CD4-positive, alpha-beta T cell treated with Interferon alpha-2 for 1 hour (primary cell): ENCODE measurements around the gene FAM227A.
"Not testable (repeated sequence)": the region's sequence is repeated elsewhere in the genome, so short reads cannot be mapped to it uniquely, and the experiment has no call there.

Experiments used
- DNase-seq, 2 donors: peaks; one replicate each; pipeline ENCODE4 v3.0.0-alpha.2; 2020 to 2022

FAM227A gene

DNA sequence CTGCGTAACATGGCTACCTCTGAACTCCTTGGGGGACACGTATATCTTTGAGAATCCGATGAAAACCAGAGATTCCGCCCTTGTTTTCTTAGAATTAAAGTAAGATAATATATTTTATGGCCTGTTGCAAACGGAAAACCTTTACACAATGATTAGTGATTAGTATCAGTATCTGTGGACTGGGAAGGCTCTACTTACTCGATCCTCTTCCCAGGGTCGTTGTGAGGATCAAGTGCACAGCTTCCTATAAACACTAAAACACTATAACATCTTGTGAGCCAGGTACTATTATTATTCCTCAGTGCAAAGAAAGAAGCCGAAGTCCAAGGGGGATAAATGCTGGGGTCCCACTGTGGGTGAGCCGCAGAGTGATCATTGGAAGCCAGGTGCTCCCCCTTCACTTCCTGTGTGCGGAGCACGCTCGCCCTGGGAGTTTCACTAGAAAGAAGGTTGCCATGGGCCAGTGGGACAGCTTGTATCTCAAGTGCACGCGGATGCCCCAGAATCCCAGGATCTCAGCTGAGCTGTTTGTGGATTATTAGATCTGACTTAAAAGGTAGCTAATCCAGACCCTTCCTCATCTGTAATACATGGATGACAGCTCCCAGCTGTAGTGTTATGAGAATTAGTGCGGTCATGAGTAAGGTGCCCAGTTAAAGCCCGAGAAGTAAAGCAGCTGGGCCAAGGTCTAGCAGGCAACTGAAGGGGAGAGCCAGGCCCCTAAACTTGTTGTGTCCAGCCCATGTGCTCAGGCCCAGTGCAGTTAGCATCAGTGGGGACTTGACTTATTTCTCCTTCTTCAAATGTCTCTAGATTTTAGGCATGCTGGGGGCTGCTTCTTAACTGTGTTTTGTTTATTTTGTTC is 1.1 kb upstream of the FAM227A start:
- DNase-seq = peak; percentile 4 to 34

- no peak for DNase-seq
Observed at GRCh38 chr22:38655519-38656255, 505 bp downstream of the FAM227A start.

GRCh38 chr22:38653741-38654140 is 2.5 kb downstream of the FAM227A start:
- DNase-seq = no peak

DNA sequence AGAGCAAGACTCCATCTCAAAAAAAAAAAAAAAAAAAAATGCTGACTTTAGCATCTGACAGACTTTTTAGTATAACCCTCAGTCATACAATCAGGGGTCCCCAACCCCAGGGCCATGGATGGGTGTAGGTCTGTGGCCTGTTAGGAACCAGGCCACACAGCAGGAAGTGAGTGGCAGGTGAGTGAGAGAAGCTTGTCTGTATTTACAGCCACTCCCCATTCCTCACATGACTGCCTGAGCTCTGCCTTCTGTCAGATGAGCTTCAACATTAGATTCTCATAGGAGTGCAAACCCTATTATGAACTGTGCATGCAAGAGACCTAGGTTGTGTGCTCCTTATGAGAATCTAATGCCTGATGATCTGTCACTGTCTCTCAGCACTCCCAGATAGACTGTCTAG is 3.3 kb downstream of the FAM227A start:
- no peak for DNase-seq

- no peak for DNase-seq
Observed at GRCh38 chr22:38649841-38650522, 6.2 kb downstream of the FAM227A start.

DNA sequence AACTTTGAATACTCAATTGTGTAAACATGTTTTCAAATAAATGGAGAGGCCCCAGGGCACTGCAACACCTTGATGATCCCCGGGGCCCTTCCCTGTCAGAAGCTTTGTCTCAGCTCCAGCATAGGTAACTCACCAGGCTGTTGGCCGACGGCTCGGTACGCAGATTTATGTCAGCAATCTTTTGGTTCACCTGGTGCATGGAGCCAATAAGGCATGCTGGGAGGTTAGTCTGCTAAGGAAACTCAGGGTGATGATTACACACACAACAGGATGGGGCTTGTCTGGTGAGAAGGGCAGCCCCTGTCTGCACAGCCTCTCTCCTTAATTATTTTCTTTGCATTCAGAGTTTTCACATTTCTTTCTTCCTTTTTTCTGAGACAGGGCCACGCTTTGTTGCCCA is 10.8 kb downstream of the FAM227A start:
- DNase-seq = no peak

DNA sequence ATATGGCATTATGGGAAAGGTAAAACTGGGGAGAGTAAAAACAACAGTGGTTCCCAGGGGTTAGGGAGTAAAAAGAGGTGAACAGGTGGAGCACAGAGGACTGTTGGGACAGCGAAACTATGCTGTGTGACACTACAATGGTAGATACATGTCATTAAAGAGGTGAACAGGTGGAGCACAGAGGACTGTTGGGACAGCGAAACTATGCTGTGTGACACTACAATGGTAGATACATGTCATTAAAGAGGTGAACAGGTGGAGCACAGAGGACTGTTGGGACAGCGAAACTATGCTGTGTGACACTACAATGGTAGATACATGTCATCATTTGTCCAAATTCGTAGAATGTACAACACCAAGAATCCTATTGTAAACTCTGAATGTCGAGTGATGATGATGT is 11.9 kb downstream of the FAM227A start:
- DNase-seq = not testable (repeated sequence)

GRCh38 chr22:38641476-38642040 is 14.6 kb downstream of the FAM227A start:
- DNase-seq = no peak

DNA sequence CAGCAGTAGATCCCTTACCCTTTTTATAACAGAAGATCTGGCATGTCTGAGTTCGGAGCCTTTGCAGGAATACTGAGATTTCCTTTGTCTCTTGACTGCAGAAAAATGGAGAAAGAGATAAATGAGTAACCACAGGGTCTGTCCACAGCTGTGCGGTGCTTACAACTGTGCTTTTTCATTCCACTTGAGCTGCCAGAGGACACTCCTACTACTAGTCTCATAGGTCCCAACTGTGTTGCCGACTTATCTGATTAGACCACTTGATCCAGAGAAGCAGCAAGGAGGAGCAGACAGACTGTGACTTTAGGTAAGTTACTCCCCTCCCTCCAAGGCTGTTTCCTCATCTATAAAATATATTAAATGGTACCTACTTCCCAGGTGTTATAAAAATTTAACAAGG is 17.5 kb downstream of the FAM227A start:
- no peak for DNase-seq

- no peak for DNase-seq
Observed at GRCh38 chr22:38638216-38638615, 18.0 kb downstream of the FAM227A start.

DNA sequence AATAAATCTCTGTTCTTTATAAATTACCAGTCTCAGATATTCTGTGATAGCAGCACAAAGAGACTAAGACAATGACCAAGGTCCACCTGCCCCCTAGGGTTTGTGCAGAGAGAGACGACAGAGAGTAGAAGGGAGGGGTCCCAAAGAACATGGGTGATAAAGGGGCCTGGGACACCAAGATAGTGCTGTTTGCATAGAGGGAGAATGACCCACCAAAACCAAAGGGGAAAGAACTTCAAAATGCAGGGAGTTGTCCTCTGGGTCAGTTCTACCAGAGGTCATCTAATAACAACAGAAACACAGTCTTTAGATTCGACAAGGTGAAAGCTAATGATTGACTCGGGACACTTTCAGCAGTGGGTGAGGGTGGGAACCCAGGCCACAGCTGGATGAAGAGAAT is 23.7 kb downstream of the FAM227A start:
- no peak for DNase-seq

DNA sequence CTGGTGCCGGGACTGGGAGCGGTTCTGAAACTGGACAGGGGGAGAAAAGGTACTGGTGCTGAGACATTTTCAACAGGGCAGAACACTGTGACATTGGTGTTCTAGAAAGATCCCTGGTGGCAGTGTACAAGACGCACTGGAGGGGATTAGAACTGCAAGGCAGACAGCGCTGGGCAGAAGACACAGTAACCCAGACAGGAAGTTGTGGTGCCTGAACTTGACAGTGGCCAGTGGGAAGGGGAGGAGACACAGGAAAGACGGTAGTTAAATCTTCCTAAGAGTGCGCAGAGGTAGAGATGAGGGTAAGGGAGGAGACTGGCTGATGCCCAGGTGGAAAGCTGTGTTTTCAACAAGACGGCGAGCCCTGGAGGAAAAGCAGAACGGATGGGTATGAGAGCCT is 24.5 kb downstream of the FAM227A start:
- DNase-seq = no peak

DNA sequence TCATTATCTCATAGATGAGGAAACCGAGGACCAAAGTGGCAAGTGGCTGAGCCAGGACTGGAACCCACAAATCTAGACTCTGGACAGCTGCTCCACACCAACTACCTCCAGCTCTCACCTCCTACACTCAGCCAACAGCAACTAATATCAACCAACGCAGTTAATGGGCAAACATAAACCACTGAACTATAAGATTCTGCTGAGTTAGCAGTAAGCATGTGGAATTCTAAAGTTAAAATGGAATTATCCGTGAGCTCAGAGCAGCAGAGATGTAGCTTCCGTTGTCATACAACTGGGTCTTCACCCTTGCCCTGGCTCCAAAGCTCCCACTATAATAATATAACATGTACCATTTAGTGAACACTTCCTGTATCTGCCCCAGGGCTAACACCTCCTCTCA is 27.1 kb downstream of the FAM227A start:
- DNase-seq = no peak

DNA sequence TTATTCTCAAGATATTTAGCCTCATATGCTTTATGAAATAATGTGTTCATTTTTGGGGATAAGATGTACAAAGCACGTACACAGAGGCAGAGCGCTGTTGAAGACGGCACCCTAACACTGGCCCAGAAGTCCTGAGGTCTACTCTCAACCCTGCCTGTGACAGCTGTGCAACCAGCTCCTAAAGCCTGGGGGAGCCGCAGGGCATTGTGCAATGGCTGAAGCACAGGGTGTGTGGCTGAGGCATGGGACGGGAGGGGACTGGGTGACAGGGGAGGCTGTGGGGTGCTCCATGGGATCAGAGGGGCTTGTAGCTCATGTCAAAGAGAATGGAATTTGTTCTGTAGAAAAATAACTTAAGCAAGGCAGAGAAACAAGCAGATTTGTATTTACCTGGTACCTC is 27.7 kb downstream of the FAM227A start:
- no peak for DNase-seq

DNA sequence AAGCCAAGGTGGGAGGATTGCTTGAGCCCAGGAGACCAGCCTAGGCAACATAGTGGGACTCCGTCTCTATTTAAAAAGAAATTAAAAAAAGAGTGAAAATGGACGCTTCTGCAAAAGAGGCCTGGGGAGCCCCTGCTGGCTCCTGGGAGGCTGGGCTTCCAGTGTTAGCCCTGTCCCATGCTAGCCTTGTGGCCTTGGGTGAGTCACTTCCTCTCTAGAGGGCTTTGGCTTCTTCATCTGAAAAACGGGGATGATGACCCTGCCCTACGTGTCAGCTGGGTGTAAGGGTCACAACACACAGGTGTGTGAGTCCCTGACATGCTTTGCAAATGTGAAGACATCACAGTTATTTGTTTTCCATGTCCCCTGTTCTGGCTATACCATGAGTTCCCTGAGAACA is 32.8 kb downstream of the FAM227A start:
- no peak for DNase-seq

GRCh38 chr22:38618682-38619081 is 37.5 kb downstream of the FAM227A start:
- no peak for DNase-seq

- DNase-seq = no peak
Observed at GRCh38 chr22:38618258-38618657, 37.9 kb downstream of the FAM227A start.

GRCh38 chr22:38615064-38615405 is 41.2 kb downstream of the FAM227A start:
- DNase-seq = not testable (repeated sequence)

DNA sequence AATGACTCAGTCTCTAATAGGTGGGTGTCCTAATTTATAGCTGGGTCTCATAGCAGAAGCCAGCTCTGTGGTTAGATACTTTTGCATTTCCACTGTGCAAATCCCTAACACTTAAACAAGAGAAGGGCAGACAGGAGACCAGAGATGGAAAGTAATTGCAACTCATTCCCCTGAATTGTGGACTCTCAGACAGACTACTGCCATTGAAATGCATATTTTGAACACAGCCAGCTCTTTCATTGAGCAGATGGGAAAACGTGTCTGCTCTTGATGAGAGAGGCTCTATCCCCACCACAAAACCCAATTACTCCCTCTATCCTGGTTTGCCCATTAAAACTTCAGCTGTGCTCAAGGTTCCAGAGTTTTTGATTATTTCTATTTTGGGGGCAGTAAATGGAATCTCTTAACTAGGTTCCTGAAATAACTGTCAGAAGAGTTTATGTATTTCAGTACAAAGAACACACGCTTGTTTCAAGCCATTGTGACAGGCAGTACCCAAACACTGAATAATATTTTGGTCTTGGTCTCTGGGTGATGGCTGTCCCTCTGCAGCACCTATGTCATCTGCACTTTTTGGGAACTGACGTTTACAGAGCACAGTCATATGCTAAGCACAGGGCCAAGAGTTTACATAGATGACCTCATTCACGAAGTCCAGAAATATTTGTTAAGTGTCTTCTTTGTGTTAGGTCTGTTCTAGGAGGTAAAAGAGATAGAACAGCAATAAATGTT is 41.7 kb downstream of the FAM227A start:
- DNase-seq = no peak

DNA sequence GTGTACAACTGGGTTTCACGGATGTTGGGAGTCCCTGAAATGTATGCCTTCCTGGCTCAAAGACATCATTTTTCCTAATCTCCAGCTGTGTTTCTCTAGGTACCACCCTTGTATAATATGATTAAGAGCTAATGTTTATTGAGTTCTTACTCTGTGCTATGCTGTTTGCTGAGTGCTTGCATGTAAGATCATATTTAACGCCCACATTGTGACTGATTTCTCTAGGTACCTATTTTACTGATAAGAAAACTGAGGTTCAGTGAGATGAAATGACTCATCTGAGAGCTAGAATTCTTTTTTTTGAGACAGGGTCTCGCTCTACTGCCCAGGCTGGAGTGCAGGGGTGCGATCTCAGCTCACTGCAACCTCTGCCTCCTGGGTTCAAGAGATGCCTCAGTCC is 42.6 kb downstream of the FAM227A start:
- DNase-seq = no peak

- no peak for DNase-seq
Observed at GRCh38 chr22:38612217-38613006, 43.8 kb downstream of the FAM227A start.

- DNase-seq = no peak
Observed at GRCh38 chr22:38611559-38611958, 44.6 kb downstream of the FAM227A start.
